Right lobe of liver (tissue), 6 donors: Measurements from ENCODE around the gene CDH7. TPM values are rescaled to one million over a fixed set of nuclear protein-coding genes. Genes with fewer than 3 reads are reported as not detected.

Experiments used
- ATAC-seq, 4 donors: fragments of 200-7000 bp; cut with Tn5 transposase; one replicate each; pipeline ENCODE4 v1.9.1; 2020; ENCODE audit warnings: mild to moderate bottlenecking in 4 of 4, moderate library complexity in 4 of 4
- DNase-seq, 3 donors: peaks; one replicate each; pipeline ENCODE4 v3.0.0-alpha.2; 2020
- H3K27ac ChIP-seq, 3 donors: fragments of 200-600 bp; one replicate each; pipeline ENCODE4 v1.8.0; 2022
- H3K27me3 ChIP-seq, 2 donors: fragments of 200-600 bp; one replicate each; pipeline ENCODE4 v1.8.0; 2022
- H3K36me3 ChIP-seq, 4 donors: fragments of 200-600 bp; sonication (generic) in 1 of 4; one replicate each; pipeline versions ENCODE4 v1.5.1 to v1.8.0; 2017 to 2022; ENCODE audit warnings: control low read depth in 1 of 4
- H3K4me1 ChIP-seq, 4 donors: fragments of 200-600 bp; sonication (generic) in 1 of 4; one replicate each; pipeline versions ENCODE4 v1.5.1 to v1.8.0; 2017 to 2022; ENCODE audit warnings: control low read depth in 1 of 4
- H3K4me3 ChIP-seq, 3 donors: fragments of 200-600 bp; one replicate each; pipeline ENCODE4 v1.8.0; 2022
- H3K9me3 ChIP-seq, 4 donors: fragments of 200-600 bp; sonication (generic) in 1 of 4; one replicate each; pipeline versions ENCODE4 v1.5.1 to v1.8.0; 2017 to 2022; ENCODE audit warnings: control low read depth in 1 of 4
- POLR2A ChIP-seq: fragments of 450-650 bp; IDR thresholded peaks from one replicate; pipeline ENCODE4 v1.6.1; 2017; ENCODE audit warnings: antibody characterized with exemption, mild to moderate bottlenecking
- WGBS: methylation state at CpG from one replicate; pipeline ENCODE4 v1.1.6; 2018; ENCODE audit warnings: low coverage, low lambda C conversion rate; ENCODE audit not compliant: insufficient coverage; ENCODE audit errors: missing lambda C conversion rate; 5-methylcytosine and 5-hydroxymethylcytosine counted together
- intact Hi-C, 2 donors: fragments of 100-400 bp; cut with DNase I; formaldehyde crosslinking; loops; one replicate each; pipeline versions ENCODE4 v1.11.2 to v1.14.1; 2022
- total RNA-seq, 6 experiments: library from RNA; depleted of rRNA in 2 of 6; stranded (reverse); fragments of >200 nt in 2 of 6; fragmentation: NEBNext Ultra II Directional in 3 of 6; extraction: Animal tissue kit (Norgen Biotek cat#: 25700) in 3 of 6; gene quantifications; one replicate each; pipeline versions ENCODE4 v1.1.0 to v1.2.4, GENCODE V29; 2016 to 2023
- TF ChIP-seq, protein P1 (sequence below), 4 donors: fragments of 200-600 bp in 3 of 4; fragments of 450-650 bp in 1 of 4; IDR thresholded peaks; one replicate each; pipeline versions ENCODE4 v1.5.1 to v1.8.0; 2016 to 2022; ENCODE audit warnings: antibody characterized with exemption in 4 of 4, mild to moderate bottlenecking in 2 of 4
- donor health status: DM: no; HTN: yes; CAD: no.
- donor health status: DM: no; HTN: no; CAD: no.
- donor health status: DM: no; HTN: no; CAD: no.
- donor health status: DM: no; HTN: yes; CAD: no.
- donor health status: DM: no; HTN: yes; CAD: no.

The CDH7 gene
- total RNA-seq, 6 experiments from 2014 or later = not detected

DNA sequence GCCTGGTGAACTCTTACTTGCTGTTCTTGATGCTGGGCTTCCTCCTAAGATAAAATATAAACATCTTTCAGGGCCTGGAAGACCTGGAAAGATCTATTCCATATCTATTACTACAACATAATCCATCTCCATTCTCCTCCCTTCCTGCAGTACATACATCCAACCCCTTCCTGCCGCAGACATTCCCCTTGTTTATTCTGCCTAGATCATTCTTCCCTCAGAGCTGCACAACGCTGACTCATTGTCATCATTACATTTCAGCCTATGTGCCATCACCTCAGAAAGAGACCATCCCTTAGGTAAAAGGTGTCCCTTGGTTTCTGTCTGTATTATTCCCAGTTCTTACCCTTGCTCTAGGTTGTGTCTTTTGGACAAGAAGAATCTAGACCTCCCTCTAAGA lies 2.5 kb upstream of the CDH7 start:
- intact Hi-C loops = no loop called here
- TF ChIP-seq, protein P1, sequence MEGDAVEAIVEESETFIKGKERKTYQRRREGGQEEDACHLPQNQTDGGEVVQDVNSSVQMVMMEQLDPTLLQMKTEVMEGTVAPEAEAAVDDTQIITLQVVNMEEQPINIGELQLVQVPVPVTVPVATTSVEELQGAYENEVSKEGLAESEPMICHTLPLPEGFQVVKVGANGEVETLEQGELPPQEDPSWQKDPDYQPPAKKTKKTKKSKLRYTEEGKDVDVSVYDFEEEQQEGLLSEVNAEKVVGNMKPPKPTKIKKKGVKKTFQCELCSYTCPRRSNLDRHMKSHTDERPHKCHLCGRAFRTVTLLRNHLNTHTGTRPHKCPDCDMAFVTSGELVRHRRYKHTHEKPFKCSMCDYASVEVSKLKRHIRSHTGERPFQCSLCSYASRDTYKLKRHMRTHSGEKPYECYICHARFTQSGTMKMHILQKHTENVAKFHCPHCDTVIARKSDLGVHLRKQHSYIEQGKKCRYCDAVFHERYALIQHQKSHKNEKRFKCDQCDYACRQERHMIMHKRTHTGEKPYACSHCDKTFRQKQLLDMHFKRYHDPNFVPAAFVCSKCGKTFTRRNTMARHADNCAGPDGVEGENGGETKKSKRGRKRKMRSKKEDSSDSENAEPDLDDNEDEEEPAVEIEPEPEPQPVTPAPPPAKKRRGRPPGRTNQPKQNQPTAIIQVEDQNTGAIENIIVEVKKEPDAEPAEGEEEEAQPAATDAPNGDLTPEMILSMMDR (IDR thresholded peaks at IDR 0.05) = no peak
- no peak for TF ChIP-seq POLR2A
- H3K27me3 ChIP-seq = peaks cover 0 to 9% of the 10 kb centered on the region in 2 donors
- no peak overlapping the region for H3K4me3 ChIP-seq
- 58% methylated on average over 2 of the region's 2 CpGs for WGBS
- ATAC-seq (no peak), DNase-seq (no peak)
- H3K27ac ChIP-seq = no peak overlapping the region
- H3K36me3 ChIP-seq = no peaks in the 10 kb centered on the region
- no peaks in the 10 kb centered on the region for H3K9me3 ChIP-seq
- H3K4me1 ChIP-seq = peaks cover 0 to 5% (median 0%) of the 10 kb centered on the region in 4 donors

DNA sequence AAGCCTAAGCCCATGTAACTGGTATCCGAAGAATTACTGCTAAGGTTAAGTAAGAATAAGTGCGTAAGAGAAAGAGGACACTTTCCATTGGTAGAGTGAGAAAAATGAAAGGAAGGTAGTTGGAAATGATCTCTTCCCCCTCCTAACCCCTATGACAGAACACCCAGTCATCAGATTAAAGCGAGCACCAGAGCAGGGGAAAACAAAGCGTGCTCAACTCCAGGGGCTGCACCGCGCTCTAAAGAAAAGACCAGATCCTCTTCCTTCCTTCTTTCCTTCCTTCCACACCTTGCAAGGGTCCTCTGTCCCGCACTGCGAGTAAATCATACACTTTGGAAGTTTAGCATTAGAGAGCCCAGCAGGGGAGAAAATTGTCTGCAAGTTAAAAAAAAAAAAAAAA lies 971 bp upstream of the CDH7 start:
- Histone ChIP-seq H3K9me3 (no peaks in the 10 kb centered on the region), H3K27me3 (peaks cover 0 to 9% of the 10 kb centered on the region in 2 donors), H3K4me3 (no peak overlapping the region), H3K27ac (no peak overlapping the region), H3K36me3 (no peaks in the 10 kb centered on the region), H3K4me1 (peaks cover 0 to 5% (median 0%) of the 10 kb centered on the region in 4 donors)
- 3% methylated on average over 8 of the region's 8 CpGs for WGBS
- ATAC-seq (no peak), DNase-seq (no peak)
- intact Hi-C loops = no loop called here
- TF ChIP-seq, protein P1 (IDR thresholded peaks at IDR 0.05) = no peak
- no peak for TF ChIP-seq POLR2A

DNA sequence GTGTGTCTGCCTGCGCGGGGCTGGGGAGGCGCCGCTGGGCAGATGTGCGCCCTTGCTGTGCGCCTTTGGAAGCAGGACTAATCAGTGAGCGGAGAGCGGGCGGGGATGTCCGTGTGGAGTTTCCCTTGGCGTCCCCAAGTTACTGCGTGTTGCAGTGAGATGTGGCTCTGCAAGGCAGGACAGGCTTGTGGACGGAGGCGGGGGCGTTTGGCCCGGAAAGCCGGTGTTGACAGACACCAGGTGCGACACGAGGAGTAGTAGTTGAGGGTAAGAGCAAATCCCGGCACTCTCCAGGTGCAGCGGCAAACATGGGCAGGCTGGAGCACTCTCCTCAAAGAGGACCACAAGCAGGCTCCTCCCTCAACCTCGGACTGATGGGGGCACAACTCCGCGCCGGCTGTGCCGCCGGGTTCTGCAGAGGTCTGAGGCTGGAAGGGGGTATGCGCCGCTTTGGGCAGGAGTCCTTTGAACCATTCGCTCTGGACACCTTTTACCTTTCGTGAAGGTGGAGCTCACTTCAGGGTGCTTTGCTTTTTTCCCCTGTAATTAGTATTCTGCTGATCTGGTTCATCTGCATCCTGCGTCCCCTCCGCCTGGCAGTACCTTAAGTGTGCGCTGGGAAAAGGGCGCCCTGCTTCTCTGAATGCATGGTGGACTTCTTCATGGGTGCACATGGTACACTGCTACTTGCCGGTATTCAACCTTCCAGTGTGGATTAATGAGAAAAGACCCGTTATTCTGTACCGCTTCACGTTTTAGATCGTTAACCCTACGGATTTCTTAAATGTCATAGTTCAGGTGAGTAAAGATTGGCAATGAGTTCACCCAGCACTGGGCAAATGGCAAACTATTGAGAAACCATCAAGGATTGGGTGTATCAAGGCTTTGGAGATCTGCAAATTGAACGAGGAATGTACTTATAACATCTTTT lies 608 bp downstream of the CDH7 start:
- peaks cover 0 to 9% of the 10 kb centered on the region in 2 donors for H3K27me3 ChIP-seq
- no peaks in the 10 kb centered on the region for H3K36me3 ChIP-seq
- peaks cover 0 to 5% (median 0%) of the 10 kb centered on the region in 4 donors for H3K4me1 ChIP-seq
- intact Hi-C loops = no loop called here
- DNase-seq = no peak
- no peak for TF ChIP-seq POLR2A
- TF ChIP-seq, protein P1 (IDR thresholded peaks at IDR 0.05) = no peak
- 3% methylated on average over 19 of the region's 42 CpGs for WGBS
- H3K4me3 ChIP-seq = no peak overlapping the region
- H3K27ac ChIP-seq = no peak overlapping the region
- ATAC-seq = peak in 1 of 4 donors; percentile 16
- no peaks in the 10 kb centered on the region for H3K9me3 ChIP-seq

DNA sequence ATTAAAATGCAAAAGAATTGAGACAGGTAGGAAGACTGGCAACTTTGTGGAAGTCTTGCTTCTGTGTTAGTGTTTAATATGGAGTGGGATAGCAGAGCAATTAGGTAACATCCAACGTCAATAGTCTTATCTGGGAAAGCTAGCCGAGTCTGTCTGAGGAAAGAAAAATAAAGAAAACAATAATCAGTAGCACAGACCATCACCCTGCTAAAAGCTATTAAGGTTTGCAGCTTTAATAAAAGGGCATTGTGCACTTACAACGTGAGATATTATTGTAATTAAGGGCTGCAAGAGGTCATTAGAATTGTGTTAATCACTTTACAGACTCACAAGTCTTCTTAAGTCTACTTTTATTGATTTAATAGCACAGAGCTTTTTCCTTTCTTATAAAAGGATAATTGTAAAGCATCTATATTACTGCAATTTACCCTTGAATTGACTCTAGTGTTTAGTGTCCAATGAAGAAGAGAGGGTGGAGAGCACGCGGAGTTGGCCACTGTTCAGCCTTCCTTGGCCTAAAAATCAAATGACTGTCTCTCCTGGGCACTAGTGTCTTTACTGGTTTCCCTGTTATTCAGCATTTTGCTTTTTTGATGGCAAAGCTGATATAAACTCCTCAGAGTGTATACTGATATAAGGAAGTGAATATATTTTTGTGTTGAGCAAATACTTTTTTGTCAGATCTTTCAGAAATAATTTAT lies 2.0 kb downstream of the CDH7 start:
- WGBS = 38% methylated on average over 5 of the region's 5 CpGs
- peaks cover 0 to 5% (median 0%) of the 10 kb centered on the region in 4 donors for H3K4me1 ChIP-seq
- H3K27ac ChIP-seq = no peak overlapping the region
- TF ChIP-seq, protein P1 (IDR thresholded peaks at IDR 0.05) = no peak
- TF ChIP-seq POLR2A = no peak
- ATAC-seq = no peak
- H3K4me3 ChIP-seq = no peak overlapping the region
- peaks cover 0 to 9% of the 10 kb centered on the region in 2 donors for H3K27me3 ChIP-seq
- intact Hi-C loops = no loop called here
- no peaks in the 10 kb centered on the region for H3K36me3 ChIP-seq
- no peak for DNase-seq
- H3K9me3 ChIP-seq = no peaks in the 10 kb centered on the region
